ENCODE measurements around the gene TLL2. TPM values are rescaled to one million over a fixed set of nuclear protein-coding genes. Genes with fewer than 3 reads are reported as not detected.

Gene TLL2
- total RNA-seq, 1 donor from 2014 or later: 1.9 TPM

DNA sequence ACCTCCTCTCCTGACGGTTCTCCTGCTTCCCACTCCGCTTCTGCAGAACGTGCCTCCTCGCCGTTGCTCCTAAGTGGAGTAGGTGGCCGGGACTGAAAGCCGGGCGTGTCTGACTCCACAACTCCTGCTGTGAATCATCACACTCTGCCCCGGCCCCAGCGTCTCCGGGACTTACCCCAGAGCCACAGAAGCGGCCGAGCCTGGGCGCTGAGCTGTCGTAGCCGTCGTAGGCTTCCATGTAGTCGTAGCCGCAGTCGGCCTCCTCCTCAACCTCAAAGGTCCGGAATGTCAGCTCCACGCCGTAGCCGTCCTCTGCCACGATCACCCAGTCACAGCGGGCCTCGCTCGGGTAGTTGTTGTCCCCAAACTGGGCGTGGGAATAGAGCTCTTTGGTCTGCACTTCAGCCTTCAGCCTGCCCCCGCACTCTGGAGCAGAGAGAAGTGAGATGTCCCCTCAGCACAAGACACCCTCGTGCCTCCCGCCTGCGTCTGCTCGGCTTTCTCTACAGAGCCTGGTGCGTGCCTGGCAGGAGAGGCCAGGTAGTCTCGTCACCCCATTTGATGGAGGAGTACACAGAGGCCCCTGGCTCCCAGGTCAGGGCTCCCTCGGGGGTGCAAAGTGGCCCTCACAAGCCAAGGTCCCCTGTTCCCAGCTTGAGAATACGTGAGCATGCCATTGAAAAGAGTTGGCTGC, 143.7 kb downstream of the TLL2 start:
- peaks cover 15% of the 10 kb centered on the region for H3K4me1 Mint-ChIP-seq (ENCODE audit: low read depth)
- no peaks in the 10 kb centered on the region for H3K9me3 Mint-ChIP-seq (ENCODE audit: low read depth)
- H3K36me3 Mint-ChIP-seq (ENCODE audit: low read depth): no peaks in the 10 kb centered on the region
- no peak overlapping the region for H3K27ac Mint-ChIP-seq (ENCODE audit: unreplicated experiment)
- no peak for TF ChIP-seq CTCF (IDR thresholded peaks at IDR 0.05)
- no peaks in the 10 kb centered on the region for H3K27me3 Mint-ChIP-seq (ENCODE audit: low read depth)
- DNase-seq (ENCODE audit: low spot score): no peak
- H3K4me3 Mint-ChIP-seq (ENCODE audit: unreplicated experiment): no peak overlapping the region

- Mint-ChIP-seq H3K36me3 (ENCODE audit: low read depth) (no peaks in the 10 kb centered on the region), H3K4me1 (ENCODE audit: low read depth) (peaks cover 10% of the 10 kb centered on the region), H3K4me3 (ENCODE audit: unreplicated experiment) (no peak overlapping the region), H3K27ac (ENCODE audit: unreplicated experiment) (no peak overlapping the region), H3K9me3 (ENCODE audit: low read depth) (no peaks in the 10 kb centered on the region), H3K27me3 (ENCODE audit: low read depth) (no peaks in the 10 kb centered on the region)
- TF ChIP-seq CTCF (IDR thresholded peaks at IDR 0.05): no peak
- no peak for DNase-seq (ENCODE audit: low spot score)
These were observed 144.8 kb downstream of the TLL2 start for GRCh38 chr10:96368971-96369370.

DNA sequence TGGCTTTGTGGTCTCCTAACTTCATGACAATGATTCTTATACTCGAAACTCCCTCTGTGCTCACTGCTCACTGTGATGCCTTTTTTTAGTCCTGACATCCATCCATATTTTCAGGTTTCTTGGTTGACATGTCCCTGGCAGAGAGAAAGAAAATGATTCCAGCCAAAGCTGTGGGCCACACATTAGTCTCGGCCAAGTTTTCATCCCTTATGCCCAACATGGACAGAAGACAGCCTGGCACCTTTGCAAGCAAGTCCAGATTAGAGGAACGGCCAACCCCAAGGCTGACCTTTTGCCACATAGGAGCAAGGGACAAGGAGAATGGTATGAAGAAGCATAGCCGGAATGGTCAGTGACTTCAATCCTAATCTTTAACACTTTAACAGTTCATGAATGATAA, 146.3 kb downstream of the TLL2 start:
- no peak for TF ChIP-seq CTCF (IDR thresholded peaks at IDR 0.05)
- Mint-ChIP-seq H3K9me3 (ENCODE audit: low read depth) (no peaks in the 10 kb centered on the region), H3K4me1 (ENCODE audit: low read depth) (peaks cover 10% of the 10 kb centered on the region), H3K27ac (ENCODE audit: unreplicated experiment) (no peak overlapping the region), H3K36me3 (ENCODE audit: low read depth) (no peaks in the 10 kb centered on the region), H3K4me3 (ENCODE audit: unreplicated experiment) (no peak overlapping the region), H3K27me3 (ENCODE audit: low read depth) (no peaks in the 10 kb centered on the region)
- no peak for DNase-seq (ENCODE audit: low spot score)

GRCh38 chr10:96366508-96366907, 147.2 kb downstream of the TLL2 start:
- no peak for DNase-seq (ENCODE audit: low spot score)
- no peak for TF ChIP-seq CTCF (IDR thresholded peaks at IDR 0.05)
- Mint-ChIP-seq H3K4me3 (ENCODE audit: unreplicated experiment) (no peak overlapping the region), H3K27ac (ENCODE audit: unreplicated experiment) (no peak overlapping the region), H3K27me3 (ENCODE audit: low read depth) (no peaks in the 10 kb centered on the region), H3K4me1 (ENCODE audit: low read depth) (peaks cover 10% of the 10 kb centered on the region), H3K9me3 (ENCODE audit: low read depth) (no peaks in the 10 kb centered on the region), H3K36me3 (ENCODE audit: low read depth) (no peaks in the 10 kb centered on the region)

DNA sequence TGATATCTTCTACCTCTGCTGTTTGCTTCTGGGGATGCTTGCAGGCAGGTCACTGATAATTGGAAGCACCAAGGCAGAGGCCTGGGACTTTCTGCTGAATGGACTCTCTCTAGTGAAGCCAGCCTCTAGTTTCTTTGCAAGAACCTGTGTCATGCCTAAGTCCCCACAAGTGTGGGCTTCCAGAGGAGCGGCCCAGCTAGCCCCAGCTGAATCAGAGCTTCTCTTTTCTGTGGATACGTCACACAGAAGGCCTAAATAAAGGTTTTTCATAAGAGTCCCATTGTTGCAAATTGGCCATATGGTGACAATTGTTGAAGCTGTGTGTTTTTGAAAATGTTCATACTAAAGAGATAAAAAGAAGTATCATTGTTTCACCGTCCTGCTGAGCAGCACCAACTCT, 148.2 kb downstream of the TLL2 start:
- H3K36me3 Mint-ChIP-seq (ENCODE audit: low read depth): no peaks in the 10 kb centered on the region
- H3K4me3 Mint-ChIP-seq (ENCODE audit: unreplicated experiment): no peak overlapping the region
- no peak overlapping the region for H3K27ac Mint-ChIP-seq (ENCODE audit: unreplicated experiment)
- H3K9me3 Mint-ChIP-seq (ENCODE audit: low read depth): no peaks in the 10 kb centered on the region
- no peaks in the 10 kb centered on the region for H3K27me3 Mint-ChIP-seq (ENCODE audit: low read depth)
- peaks cover 10% of the 10 kb centered on the region for H3K4me1 Mint-ChIP-seq (ENCODE audit: low read depth)
- DNase-seq (ENCODE audit: low spot score): no peak
- TF ChIP-seq CTCF (IDR thresholded peaks at IDR 0.05): no peak
